ENCODE measurements around the gene KCNK15.

The KCNK15 gene

GRCh38 chr20:44702776-44703175, 42.9 kb upstream of the KCNK15 start:
- no peaks in the 10 kb centered on the region for H3K79me2 ChIP-seq (ENCODE audit: insufficient read depth, low read length)
- no peak overlapping the region for H3K4me3 ChIP-seq (ENCODE audit: low read length, poor library complexity, severe bottlenecking)
- H2AFZ ChIP-seq (ENCODE audit: low read length) = no peak overlapping the region
- TF ChIP-seq EZH2phosphoT487 (IDR thresholded peaks at IDR 0.05; ENCODE audit: borderline replicate concordance) (no peak), CTCF (conservative IDR thresholded peaks at IDR 0.05; ENCODE audit: low read length) (no peak)
- peaks cover 26% of the 10 kb centered on the region for H3K4me1 ChIP-seq (ENCODE audit: insufficient read depth, low read length, poor library complexity, severe bottlenecking)
- no peak overlapping the region for H3K9ac ChIP-seq (ENCODE audit: low read depth, low read length, poor library complexity, severe bottlenecking)
- no peaks in the 10 kb centered on the region for H3K9me2 ChIP-seq (replicated peaks; ENCODE audit: low read depth, low read length)
- H3K9me3 ChIP-seq (ENCODE audit: insufficient read depth, low read depth, low read length) = no peaks in the 10 kb centered on the region
- H3K4me2 ChIP-seq (ENCODE audit: low read depth, low read length, poor library complexity, severe bottlenecking) = peak overlapping the region; percentile 58
- no peaks in the 10 kb centered on the region for H3K36me3 ChIP-seq (ENCODE audit: insufficient read depth, low read length)
- H3F3A ChIP-seq (ENCODE audit: low read depth) = no peaks in the 10 kb centered on the region
- no peaks in the 10 kb centered on the region for H3K27me3 ChIP-seq (ENCODE audit: insufficient read depth, low read length, poor library complexity, severe bottlenecking)
- no peaks in the 10 kb centered on the region for H4K20me1 ChIP-seq (ENCODE audit: insufficient read depth, low read length, poor library complexity, severe bottlenecking)

GRCh38 chr20:44703183-44703925, 42.3 kb upstream of the KCNK15 start:
- Histone ChIP-seq H4K20me1 (ENCODE audit: insufficient read depth, low read length, poor library complexity, severe bottlenecking) (no peaks in the 10 kb centered on the region), H3K9ac (ENCODE audit: low read depth, low read length, poor library complexity, severe bottlenecking) (no peak overlapping the region), H3K27me3 (ENCODE audit: insufficient read depth, low read length, poor library complexity, severe bottlenecking) (no peaks in the 10 kb centered on the region), H3K9me2 (replicated peaks; ENCODE audit: low read depth, low read length) (no peaks in the 10 kb centered on the region), H3K36me3 (ENCODE audit: insufficient read depth, low read length) (no peaks in the 10 kb centered on the region), H3K4me3 (ENCODE audit: low read length, poor library complexity, severe bottlenecking) (no peak overlapping the region), H3K79me2 (ENCODE audit: insufficient read depth, low read length) (no peaks in the 10 kb centered on the region), H3K4me1 (ENCODE audit: insufficient read depth, low read length, poor library complexity, severe bottlenecking) (peaks cover 26% of the 10 kb centered on the region), H3K9me3 (ENCODE audit: insufficient read depth, low read depth, low read length) (no peaks in the 10 kb centered on the region), H2AFZ (ENCODE audit: low read length) (no peak overlapping the region), H3K4me2 (ENCODE audit: low read depth, low read length, poor library complexity, severe bottlenecking) (peak overlapping the region; percentile 58), H3F3A (ENCODE audit: low read depth) (no peaks in the 10 kb centered on the region)
- no peak for TF ChIP-seq CTCF (conservative IDR thresholded peaks at IDR 0.05; ENCODE audit: low read length)
- no peak for TF ChIP-seq EZH2phosphoT487 (IDR thresholded peaks at IDR 0.05; ENCODE audit: borderline replicate concordance)

GRCh38 chr20:44703956-44704488, 41.6 kb upstream of the KCNK15 start:
- no peak overlapping the region for H3K4me2 ChIP-seq (ENCODE audit: low read depth, low read length, poor library complexity, severe bottlenecking)
- no peaks in the 10 kb centered on the region for H3K9me2 ChIP-seq (replicated peaks; ENCODE audit: low read depth, low read length)
- H3K4me1 ChIP-seq (ENCODE audit: insufficient read depth, low read length, poor library complexity, severe bottlenecking) = peaks cover 26% of the 10 kb centered on the region

More at GRCh38 chr20:44703956-44704488, 41.6 kb upstream of the KCNK15 start:
- H3K36me3 ChIP-seq (ENCODE audit: insufficient read depth, low read length) = no peaks in the 10 kb centered on the region
- no peaks in the 10 kb centered on the region for H3K9me3 ChIP-seq (ENCODE audit: insufficient read depth, low read depth, low read length)
- H3K4me3 ChIP-seq (ENCODE audit: low read length, poor library complexity, severe bottlenecking) = no peak overlapping the region
- TF ChIP-seq EZH2phosphoT487 (IDR thresholded peaks at IDR 0.05; ENCODE audit: borderline replicate concordance) = no peak
- no peak for TF ChIP-seq CTCF (conservative IDR thresholded peaks at IDR 0.05; ENCODE audit: low read length)
- no peak overlapping the region for H2AFZ ChIP-seq (ENCODE audit: low read length)
- no peaks in the 10 kb centered on the region for H4K20me1 ChIP-seq (ENCODE audit: insufficient read depth, low read length, poor library complexity, severe bottlenecking)
- no peaks in the 10 kb centered on the region for H3K27me3 ChIP-seq (ENCODE audit: insufficient read depth, low read length, poor library complexity, severe bottlenecking)
- no peaks in the 10 kb centered on the region for H3F3A ChIP-seq (ENCODE audit: low read depth)
- H3K79me2 ChIP-seq (ENCODE audit: insufficient read depth, low read length) = no peaks in the 10 kb centered on the region
- H3K9ac ChIP-seq (ENCODE audit: low read depth, low read length, poor library complexity, severe bottlenecking) = no peak overlapping the region
